ENCODE measurements around the gene IFNG.

IFNG gene

GRCh38 chr12:68169213-68169889, 9.8 kb upstream of the IFNG start:
- no peak for DNase-seq (ENCODE audit: low spot score)

- DNase-seq (ENCODE audit: low spot score): no peak
Measured at GRCh38 chr12:68166317-68166831, 6.8 kb upstream of the IFNG start.

GRCh38 chr12:68163560-68164081, 4.1 kb upstream of the IFNG start:
- DNase-seq (ENCODE audit: low spot score): no peak

GRCh38 chr12:68162374-68162773, 2.8 kb upstream of the IFNG start:
- no peak for DNase-seq (ENCODE audit: low spot score)

GRCh38 chr12:68158432-68158831, 1.1 kb downstream of the IFNG start:
- DNase-seq (ENCODE audit: low spot score): no peak

GRCh38 chr12:68157380-68157779, 2.2 kb downstream of the IFNG start:
- DNase-seq (ENCODE audit: low spot score): no peak

- no peak for DNase-seq (ENCODE audit: low spot score)
Measured at GRCh38 chr12:68156636-68157035, 2.9 kb downstream of the IFNG start.

- DNase-seq (ENCODE audit: low spot score): no peak
Measured at GRCh38 chr12:68154779-68155178, 4.8 kb downstream of the IFNG start.

- no peak for DNase-seq (ENCODE audit: low spot score)
Measured at GRCh38 chr12:68148261-68148951, 11.1 kb downstream of the IFNG start.

GRCh38 chr12:68140556-68140955, 19.0 kb downstream of the IFNG start:
- DNase-seq (ENCODE audit: low spot score): no peak

GRCh38 chr12:68139941-68140340, 19.6 kb downstream of the IFNG start:
- no peak for DNase-seq (ENCODE audit: low spot score)

GRCh38 chr12:68139001-68139400, 20.5 kb downstream of the IFNG start:
- no peak for DNase-seq (ENCODE audit: low spot score)

- no peak for DNase-seq (ENCODE audit: low spot score)
Measured at GRCh38 chr12:68138480-68138879, 21.1 kb downstream of the IFNG start.

- no peak for DNase-seq (ENCODE audit: low spot score)
Measured at GRCh38 chr12:68137335-68137830, 22.2 kb downstream of the IFNG start.

GRCh38 chr12:68135520-68135919, 24.0 kb downstream of the IFNG start:
- DNase-seq (ENCODE audit: low spot score): no peak

GRCh38 chr12:68131867-68132414, 27.6 kb downstream of the IFNG start:
- no peak for DNase-seq (ENCODE audit: low spot score)

- DNase-seq (ENCODE audit: low spot score): no peak
Measured at GRCh38 chr12:68129979-68130378, 29.6 kb downstream of the IFNG start.

- no peak for DNase-seq (ENCODE audit: low spot score)
Measured at GRCh38 chr12:68122236-68122920, 37.2 kb downstream of the IFNG start.

- DNase-seq (ENCODE audit: low spot score): no peak
Measured at GRCh38 chr12:68121143-68121542, 38.4 kb downstream of the IFNG start.

GRCh38 chr12:68119724-68120211, 39.8 kb downstream of the IFNG start:
- DNase-seq (ENCODE audit: low spot score): no peak

GRCh38 chr12:68119250-68119649, 40.3 kb downstream of the IFNG start:
- DNase-seq (ENCODE audit: low spot score): peak; percentile 91
